HL-60/S4 treated with phorbol 12-myristate 13-acetate at 8.2 ng/mL for 4 days and 3 days (cell line): ENCODE measurements around the gene C1QTNF1.

ENCODE experiments used
- in situ Hi-C: fragments of 300-500 bp; cut with MboI; formaldehyde crosslinking; loops from 2 replicates; pipeline ENCODE4 v1.15.0; 2022; ENCODE audit warnings: low sequenced_read_pairs

The C1QTNF1 gene

DNA sequence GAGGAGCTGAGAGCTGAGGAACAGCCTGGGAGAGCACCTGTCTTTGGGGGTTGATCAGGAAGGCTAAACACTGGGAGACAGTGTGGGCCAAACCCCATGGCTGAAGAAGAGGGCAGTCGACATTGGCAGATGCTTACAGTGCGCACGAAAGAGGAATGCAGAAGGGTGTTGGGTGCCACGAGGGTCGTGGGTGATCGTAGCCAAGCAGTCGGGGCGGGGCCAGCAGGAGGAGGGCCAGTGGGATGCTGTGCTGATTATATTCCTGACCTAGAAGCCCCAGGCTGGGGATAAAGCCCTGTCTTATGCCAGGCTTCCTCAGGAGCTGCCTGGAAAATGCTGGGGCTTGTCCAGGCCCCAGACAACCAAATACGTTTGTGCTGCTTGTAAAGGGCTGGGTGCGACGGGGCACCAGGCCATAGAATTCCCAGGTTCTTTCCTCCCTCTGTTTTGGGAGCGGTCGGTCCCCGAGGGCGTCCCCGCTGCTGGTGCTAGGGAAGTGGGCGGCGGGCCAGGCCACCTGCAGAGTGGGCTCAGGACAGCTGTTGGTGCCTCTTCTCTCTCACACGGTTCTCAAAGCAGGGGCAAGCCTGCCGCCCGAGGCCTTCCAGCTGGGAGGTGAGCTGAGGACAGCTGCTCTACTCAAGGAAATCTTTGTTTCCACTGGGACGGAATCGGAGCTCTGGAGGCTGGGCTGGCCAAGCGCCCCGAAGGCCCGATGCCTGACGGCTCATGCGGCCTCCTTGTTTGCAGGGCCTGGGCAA, 10.0 kb downstream of the C1QTNF1 start:
- in situ Hi-C loops: loop anchor here (25.0 kb wide), 1 partner anchor 353 kb away; no protein-coding TSS in a partner anchor

DNA sequence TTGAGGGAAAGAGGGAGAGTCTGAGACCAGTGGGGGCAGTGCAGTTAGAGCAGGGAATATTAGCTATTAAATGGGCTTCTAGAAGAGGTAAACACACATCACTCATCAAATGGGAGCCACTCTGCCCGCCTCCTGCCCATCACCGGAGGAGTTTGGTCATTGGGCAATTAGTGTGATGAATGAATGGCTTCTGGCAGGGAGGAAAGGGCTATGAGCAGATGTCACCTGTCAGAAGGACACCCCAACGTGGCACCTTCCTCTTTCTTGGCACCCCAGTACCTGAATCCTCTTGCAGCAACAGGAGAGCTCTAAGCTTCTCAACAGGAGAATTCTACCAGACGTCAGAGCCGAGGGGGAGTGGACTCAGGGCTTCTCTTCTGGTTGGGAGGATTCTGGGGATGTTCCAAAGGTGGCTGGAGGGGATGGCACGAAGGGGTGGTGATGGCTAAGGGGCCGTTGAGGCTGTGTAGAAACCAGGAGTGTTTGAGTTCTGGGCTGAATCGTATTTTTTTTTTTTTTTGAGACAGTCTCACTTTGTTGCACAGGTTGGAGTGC, 11.0 kb downstream of the C1QTNF1 start:
- in situ Hi-C loops: loop anchor here (25.0 kb wide), 1 partner anchor 352 kb away; no protein-coding TSS in a partner anchor

DNA sequence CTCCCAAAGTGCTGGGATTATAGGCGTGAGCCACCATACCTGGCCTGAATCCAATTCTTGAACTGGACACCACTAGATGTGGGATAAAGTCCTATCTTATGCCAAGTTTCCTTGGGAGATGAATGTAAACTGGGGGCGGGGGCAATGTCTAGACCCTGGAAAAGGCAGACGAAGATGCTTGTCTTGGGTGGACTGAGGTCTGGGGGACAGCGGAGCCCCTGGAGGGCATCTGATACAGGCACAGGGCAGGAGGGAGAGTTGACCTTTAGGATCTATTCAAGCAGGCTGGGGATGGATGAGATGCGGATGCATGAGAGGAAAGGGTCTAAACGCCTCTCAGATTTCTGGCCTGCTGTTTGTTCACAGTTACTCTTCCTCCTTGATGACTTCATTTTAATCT, 11.7 kb downstream of the C1QTNF1 start:
- in situ Hi-C loops: loop anchor here (25.0 kb wide), 1 partner anchor 352 kb away; no protein-coding TSS in a partner anchor

DNA sequence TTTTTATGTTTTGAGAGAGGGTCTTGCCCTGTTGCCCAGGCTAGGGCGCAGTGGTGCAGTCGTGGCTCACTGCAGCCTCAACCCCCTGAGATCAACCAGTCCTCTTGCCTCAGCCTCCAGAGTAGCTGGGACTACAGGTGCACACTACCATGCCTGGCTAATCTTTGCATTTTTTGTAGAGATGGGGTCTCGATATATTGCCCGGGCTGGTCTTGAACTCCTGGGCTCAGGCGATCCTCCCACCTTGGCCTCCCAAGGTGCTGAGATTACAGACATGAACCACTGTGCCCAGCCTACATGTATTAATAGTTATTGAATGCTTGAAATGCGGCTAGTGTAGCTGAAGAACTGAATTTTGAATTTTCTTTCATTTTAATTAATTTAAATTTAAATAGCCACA, 12.2 kb downstream of the C1QTNF1 start:
- in situ Hi-C loops: loop anchor here (25.0 kb wide), 1 partner anchor 351 kb away; no protein-coding TSS in a partner anchor

DNA sequence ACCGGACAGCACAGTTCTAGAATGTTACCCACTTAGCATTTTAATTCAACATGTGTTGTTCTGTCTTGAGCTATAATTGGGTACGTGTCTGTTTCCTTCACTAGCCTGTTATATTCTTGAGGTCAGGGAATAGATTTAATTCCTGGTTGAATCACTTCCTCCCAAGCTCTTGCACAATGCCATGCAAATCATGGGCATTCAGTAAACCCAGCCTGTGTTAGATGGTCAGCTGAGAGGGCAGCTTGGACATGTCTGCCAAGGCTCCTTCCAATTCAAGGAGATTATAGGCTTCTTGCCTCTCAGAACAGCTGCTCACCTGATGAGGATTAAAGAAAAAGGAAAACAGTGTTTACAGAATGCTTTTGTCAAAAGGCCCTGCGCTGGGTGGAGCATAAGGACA, 12.6 kb downstream of the C1QTNF1 start:
- in situ Hi-C loops: loop anchor here (25.0 kb wide), 1 partner anchor 351 kb away; no protein-coding TSS in a partner anchor

DNA sequence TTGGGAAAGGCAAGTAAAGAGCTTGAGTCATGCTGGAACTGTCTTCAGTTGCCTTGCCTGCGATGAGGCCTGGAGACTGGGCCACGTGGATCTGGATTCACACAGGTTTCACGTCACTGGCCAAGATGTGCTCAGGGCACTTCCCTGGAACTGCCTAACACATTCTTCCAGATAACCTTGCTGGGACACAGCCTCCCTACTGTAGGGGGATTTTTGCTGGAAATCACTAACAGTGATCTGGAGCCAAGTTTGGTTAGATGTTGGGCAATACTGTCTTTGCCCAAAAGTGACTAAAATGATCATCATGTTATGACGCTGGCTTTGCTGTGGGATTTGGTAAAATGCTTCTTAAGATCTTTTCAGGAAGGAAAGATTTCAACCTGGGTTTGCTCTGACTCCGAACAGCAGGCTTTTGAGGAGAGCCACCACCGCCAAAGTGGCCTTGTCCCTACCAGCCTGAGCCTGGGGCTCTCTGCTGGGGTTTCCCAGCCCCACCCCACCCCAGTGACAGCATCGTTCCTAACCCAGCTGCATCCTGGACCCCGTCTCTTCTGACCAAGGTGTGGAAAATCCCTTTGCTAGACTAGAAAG, 14.7 kb downstream of the C1QTNF1 start:
- in situ Hi-C loops: loop anchor here (25.0 kb wide), 1 partner anchor 349 kb away; no protein-coding TSS in a partner anchor

DNA sequence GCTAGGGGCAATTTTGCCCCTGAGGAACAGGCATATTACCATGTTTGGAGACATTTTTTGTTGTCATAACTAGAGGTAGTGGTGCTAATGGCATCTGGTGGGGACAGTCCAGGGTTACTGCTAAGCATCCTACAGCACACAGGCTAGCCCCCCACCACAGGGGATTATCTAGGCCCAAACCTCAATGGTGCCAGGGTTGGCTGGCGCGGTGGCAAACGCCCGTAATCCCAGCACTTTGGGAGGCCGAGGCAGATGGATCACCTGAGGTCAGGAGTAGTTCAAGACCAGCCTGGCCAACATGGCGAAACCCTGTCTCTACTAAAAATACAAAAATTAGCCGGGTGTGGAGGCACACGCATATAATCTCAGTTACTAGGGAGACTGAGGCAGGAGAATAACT, 15.2 kb downstream of the C1QTNF1 start:
- in situ Hi-C loops: loop anchor here (25.0 kb wide), 1 partner anchor 348 kb away; no protein-coding TSS in a partner anchor

DNA sequence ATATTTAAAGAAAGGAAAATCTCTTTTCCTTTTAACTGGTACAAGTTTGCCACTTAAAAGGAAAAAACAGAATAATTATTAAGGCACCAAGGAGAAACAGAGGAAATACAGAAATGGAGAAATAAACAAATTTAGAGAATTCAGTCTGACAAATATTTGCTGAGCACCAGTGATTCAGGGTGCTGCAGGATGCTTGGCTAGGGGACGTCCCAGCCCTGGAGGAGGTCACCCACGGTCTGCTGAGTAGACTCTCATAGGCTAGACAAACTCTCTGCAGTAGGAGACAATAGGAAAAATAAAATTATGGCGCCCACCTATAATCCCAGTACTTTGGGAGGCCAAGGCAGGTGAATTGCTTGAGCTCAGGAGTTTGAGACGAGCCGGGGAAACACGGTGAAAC, 15.9 kb downstream of the C1QTNF1 start:
- in situ Hi-C loops: loop anchor here (25.0 kb wide), 1 partner anchor 347 kb away; no protein-coding TSS in a partner anchor

DNA sequence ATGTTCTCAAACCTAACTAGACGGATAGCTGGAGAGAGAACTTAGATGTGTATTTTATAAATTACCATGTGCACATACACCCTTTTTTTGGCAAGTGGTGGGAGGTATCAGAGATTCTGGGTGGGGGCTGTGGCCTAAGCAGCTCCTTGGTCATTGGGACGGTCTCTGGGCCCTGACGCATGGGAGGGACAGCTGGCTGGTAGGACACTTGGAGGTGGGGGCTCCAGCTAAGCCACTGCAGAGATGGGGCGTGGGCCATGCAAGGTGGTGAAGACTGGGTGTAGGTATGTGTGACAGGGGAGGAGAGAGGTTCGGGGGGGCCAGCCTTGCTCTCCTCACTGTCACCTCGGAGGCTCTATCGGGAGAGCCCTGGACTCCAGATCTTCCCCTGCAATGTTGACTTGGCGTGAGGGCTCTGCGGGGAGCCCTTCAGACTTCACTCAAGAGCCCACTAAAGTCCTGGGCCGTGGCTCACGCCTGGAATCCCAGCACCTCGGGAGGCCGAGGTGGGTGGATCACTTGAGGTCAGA, 17.1 kb downstream of the C1QTNF1 start:
- in situ Hi-C loops: loop anchor here (25.0 kb wide), 1 partner anchor 346 kb away; no protein-coding TSS in a partner anchor

DNA sequence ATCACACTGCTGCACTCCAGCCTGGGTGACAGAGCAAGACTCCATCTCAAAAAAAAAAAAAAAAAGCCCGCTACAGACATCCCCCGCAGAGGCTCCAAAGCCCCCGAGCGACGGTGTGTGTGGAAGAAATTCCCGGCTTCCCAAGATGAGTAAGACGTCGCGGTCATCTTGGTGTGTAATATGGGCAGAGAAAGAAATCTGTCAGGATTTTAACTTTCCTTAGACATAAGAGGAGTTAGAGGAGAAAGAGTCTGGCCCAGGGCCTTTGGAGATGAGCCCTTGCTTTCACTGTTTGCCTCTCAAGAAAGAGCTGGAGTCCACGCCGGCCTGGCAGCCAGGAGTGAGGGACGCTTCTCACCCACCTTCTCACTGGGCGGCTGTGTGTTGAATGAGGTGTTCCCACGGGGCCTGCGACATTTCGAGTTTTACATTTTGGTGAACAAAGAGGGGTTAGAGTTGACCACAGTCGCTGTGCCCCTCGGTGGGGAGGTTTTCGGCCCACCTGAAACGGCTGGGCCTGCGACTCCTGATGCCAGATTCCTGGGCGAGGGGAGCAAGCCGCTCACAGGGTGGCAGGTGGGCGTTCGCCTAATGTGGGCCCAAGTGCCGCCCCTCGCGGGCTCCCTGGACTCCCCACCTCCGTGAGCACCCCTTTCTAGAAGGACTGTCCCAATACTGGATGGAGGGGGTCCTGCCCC, 17.9 kb downstream of the C1QTNF1 start:
- in situ Hi-C loops: loop anchor here (25.0 kb wide), 1 partner anchor 345 kb away; no protein-coding TSS in a partner anchor

DNA sequence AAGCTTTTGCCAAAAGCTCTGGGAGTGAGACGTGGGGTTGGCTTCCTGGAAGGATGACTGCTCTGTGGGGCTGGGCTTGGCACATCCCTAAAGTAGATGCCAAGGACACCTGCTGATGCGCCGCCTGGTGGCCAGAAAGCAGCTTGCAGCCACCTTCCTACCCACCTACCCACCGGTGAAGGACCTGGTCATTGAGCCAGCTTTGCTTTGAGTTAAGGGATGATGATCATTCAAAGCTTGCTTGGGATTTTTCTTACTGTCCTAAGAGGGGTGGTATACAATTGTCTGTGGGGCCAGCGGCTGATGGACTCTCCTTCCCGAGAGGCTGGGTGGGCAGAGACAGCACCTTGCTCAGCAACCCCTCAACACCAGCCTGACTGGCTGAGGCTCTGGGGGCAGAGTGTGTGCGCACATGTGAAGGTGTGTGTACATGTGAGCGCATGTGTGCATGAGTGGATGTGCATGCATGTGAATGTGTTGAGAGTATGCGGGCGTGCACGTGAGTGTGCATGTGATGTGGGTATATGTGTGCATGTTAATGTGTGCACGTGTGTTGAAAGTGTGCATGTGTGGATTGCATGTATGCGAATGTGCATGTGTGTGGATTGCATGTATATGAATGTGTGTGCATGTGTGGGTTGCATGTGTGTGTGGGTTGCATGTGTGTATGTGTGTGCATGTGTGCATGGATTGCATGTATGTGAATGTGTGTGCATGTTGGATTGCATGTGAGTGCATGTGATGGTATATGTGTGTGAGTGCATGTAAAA, 18.6 kb downstream of the C1QTNF1 start:
- in situ Hi-C loops: loop anchor here (25.0 kb wide), 1 partner anchor 345 kb away; no protein-coding TSS in a partner anchor

DNA sequence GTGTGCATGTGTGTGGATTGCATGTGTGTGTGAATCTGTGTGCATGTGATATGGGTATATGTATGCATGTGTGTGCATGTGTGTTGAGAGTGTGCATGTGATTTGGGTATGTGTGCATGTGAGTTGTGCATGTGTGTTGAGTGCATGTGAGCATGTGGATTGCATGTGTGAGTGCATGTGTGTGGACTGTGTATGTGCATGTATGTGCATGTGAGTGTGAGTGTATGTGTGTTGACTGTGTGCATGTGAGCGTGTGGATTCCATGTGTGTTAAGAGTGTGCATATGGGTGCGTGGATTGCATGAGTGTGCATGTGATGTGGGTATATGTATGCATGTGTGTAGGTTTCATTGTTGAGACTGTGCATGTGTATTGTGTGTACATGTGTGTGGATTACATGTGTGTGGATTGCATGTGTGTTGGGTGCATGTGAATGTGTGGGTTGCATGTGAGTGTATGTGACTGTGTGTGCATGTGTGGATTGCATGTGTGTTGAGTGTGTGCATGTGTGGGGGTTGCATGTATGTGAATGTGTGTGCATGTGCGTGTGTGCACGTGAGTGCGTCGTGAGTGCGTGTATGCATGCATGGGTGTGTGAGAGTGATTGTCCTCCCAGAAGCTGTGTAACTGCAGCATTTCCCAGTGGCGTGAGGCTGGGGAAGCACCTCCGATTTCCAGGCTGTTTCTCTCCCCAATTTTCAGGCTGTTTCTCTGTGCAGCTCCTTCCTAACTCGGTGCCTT, 19.4 kb downstream of the C1QTNF1 start:
- in situ Hi-C loops: loop anchor here (25.0 kb wide), 1 partner anchor 344 kb away; no protein-coding TSS in a partner anchor

DNA sequence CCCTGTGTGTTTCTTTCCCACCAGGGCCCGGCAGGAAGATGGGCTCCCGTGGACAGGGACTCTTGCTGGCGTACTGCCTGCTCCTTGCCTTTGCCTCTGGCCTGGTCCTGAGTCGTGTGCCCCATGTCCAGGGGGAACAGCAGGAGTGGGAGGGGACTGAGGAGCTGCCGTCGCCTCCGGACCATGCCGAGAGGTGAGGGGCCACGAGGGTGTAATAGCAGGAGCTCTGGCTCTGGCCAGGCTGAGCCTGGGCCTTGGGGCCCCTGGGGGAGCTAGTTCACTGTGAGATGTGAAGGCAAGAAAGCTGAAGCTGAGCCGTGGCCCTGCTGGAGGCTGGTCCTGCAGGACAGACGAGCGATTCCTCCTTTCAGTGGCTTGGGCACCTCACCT, 20.0 kb downstream of the C1QTNF1 start:
- in situ Hi-C loops: loop anchor here (25.0 kb wide), 1 partner anchor 343 kb away; no protein-coding TSS in a partner anchor

DNA sequence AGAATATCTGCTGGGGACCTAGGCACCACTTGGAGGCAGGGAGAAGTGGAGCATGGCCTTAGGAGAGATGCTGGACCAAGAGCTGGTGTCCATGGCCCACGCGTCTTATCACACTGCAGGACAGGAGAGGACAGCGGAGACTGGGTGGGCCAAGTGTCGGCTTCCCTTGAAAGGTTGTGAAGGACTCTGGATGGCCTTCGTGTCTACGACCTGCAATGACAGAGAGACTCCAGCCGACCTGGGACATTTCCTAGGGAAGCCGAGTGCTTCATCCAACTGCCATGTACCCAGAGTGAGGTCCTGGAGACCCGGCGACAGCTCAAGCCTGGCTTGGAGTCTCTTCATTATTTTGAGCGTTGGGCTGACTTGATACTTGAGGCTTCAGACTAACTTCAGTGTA, 20.5 kb downstream of the C1QTNF1 start:
- in situ Hi-C loops: loop anchor here (25.0 kb wide), 1 partner anchor 343 kb away; no protein-coding TSS in a partner anchor

DNA sequence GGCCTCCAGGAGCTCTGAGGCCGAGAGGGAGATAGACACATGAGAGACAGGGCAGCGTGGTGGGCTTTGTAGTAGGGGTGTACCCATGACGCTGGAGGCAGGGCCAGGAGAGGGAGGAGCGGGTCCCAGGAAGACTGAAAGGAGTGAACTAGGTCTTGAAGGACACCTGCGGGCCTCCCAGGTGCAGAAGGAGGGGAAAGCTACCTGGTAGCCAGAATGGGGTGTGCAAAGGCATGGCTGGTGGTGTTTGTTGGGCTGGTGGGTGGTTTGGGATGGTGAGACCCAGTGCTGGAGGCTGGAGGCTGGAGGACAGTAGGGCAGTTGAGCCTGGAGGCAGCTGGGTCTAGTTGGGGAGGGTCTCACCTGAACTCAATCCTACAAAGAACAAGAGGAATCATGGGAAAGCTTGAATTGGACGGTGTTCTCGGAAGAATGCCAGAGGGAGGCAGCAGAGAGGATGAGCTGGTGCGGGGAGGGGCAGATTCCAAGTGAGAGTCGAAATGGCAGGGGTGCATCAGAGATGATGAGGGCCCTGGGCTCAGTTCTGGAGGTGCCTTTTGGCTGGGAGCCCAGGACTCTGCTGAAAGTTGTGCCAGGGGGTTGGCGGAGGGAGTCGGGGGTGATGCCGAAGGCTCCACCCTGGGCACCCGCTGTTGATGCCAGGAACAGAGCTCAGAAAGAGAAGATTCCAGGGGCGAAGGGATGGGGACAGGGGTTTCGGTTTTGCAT, 21.2 kb downstream of the C1QTNF1 start:
- in situ Hi-C loops: loop anchor here (25.0 kb wide), 1 partner anchor 342 kb away; no protein-coding TSS in a partner anchor

DNA sequence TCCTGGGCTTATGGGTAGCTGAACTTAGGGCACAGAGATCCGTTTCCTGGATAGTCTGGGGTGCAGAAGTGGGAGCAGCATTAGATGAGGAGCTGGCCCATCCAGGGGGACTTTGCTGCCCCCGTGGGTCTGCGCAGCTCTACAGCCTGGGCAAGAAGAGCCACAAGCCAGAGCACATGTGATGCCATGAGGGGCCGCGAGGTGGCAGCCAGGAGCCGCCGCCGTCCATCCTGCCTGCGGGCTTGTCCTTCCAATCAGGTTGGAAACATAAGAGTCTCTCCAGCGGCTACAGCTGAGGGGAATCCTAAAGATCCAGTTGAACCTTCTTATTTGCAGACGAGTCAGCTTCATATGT, 21.9 kb downstream of the C1QTNF1 start:
- in situ Hi-C loops: loop anchor here (25.0 kb wide), 1 partner anchor 341 kb away; no protein-coding TSS in a partner anchor

DNA sequence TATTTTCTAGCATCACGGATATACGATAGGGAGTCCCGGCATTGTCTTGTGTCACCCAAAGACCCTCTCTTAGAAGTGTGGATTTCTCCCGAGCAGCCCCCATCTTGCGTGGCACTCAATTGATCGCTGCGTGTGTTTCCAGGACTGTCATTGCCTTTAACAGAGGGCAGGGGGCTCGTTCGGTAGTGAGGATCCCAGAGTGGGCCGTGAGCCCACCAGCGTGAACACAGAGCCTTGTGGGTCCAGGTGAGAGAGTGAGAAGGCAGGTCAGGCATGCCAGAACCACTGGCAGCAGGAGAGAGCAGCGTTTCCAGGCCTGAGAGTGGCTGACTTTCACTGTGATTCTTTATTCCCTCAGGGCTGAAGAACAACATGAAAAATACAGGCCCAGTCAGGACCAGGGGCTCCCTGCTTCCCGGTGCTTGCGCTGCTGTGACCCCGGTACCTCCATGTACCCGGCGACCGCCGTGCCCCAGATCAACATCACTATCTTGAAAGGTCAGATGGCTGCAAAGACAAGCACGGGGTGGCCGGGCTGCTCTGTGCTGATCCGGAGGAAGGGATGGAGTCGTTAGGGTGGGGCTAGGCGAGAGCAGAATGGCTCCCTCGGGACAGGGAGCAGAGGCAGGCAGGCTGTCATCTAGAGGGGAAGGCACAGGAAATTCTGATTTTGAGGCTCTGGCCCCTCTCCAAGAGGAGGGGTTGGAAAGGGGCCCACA, 22.4 kb downstream of the C1QTNF1 start:
- in situ Hi-C loops: loop anchor here (25.0 kb wide), 1 partner anchor 341 kb away; no protein-coding TSS in a partner anchor

DNA sequence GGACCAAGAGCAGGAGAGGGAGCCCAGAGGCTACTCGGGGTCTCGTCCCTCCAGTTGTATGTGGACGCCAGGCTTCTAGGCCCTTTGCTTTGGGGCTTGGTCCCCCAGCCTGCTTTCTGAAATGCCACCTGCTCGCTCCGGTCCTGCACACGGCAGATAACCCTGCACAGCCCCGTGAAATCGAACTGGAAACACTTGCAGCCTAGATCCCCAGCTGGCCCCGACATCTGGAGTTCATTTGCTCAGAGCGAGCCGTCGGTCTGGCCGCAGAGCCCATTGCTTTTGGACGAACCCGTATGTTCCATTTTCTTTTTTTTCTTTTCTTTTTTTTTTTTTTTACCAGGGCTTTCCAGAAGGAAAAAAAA, 22.9 kb downstream of the C1QTNF1 start:
- in situ Hi-C loops: loop anchor here (25.0 kb wide), 1 partner anchor 340 kb away; no protein-coding TSS in a partner anchor
